ENCODE measurements around the gene ASB10.

- TF ChIP-seq CTCF (IDR thresholded peaks at IDR 0.05; ENCODE audit: borderline replicate concordance, extremely low read depth, low read length, poor library complexity, severe bottlenecking): no peak
- no peak for TF ChIP-seq EZH2 (IDR thresholded peaks at IDR 0.05; ENCODE audit: borderline replicate concordance, low read depth, low read length, severe bottlenecking)
These were observed 19.7 kb downstream of the ASB10 start, which contains the start of gene GBX1 for GRCh38 chr7:151167197-151167961.

Data from DND-41 (cell line).